SK-N-MC (cell line): ENCODE results near the gene TIGD6.
"Not testable (repeated sequence)": the region's sequence is repeated elsewhere in the genome, so short reads cannot be mapped to it uniquely, and the experiment has no call there.

ENCODE experiments used
- DNase-seq: peaks from one replicate; pipeline ENCODE4 v3.0.0-alpha.2; 2011; ENCODE audit warnings: low read depth, low spot score
- H3K27ac ChIP-seq: fragments of 200-600 bp; sonication (generic); 2 replicates; pipeline ENCODE4 v1.5.1; 2016; ENCODE audit warnings: mixed run types
- H3K36me3 ChIP-seq: fragments of 200-600 bp; sonication (generic); 2 replicates; pipeline ENCODE4 v1.6.1; 2017; ENCODE audit warnings: antibody characterized with exemption, low read length, mixed read lengths; ENCODE audit not compliant: insufficient read depth
- H3K4me3 ChIP-seq: fragments of 200-600 bp; sonication (generic); 2 replicates; pipeline ENCODE4 v1.5.1; 2016
- H3K9ac ChIP-seq: fragments of 200-600 bp; sonication (generic); 2 replicates; pipeline ENCODE4 v1.8.0; 2017; ENCODE audit warnings: mixed run types, mixed read lengths; ENCODE audit not compliant: insufficient read length
- H3K9me3 ChIP-seq: fragments of 200-600 bp; sonication (generic); 2 replicates; pipeline ENCODE4 v1.6.1; 2017; ENCODE audit warnings: low read depth, mild to moderate bottlenecking, antibody characterized with exemption, low read length, moderate library complexity, mixed read lengths
- EZH2 ChIP-seq: fragments of 200-600 bp; sonication (generic); IDR thresholded peaks from one replicate; pipeline ENCODE4 v1.6.1; 2017; ENCODE audit warnings: antibody characterized with exemption
- FOXP2 ChIP-seq: optimal IDR thresholded peaks from 2 replicates; pipeline ENCODE3; 2011; ENCODE audit warnings: mild to moderate bottlenecking, moderate library complexity; ENCODE audit not compliant: insufficient read depth; ENCODE audit errors: extremely low read length, control extremely low read depth
- POLR2AphosphoS5 ChIP-seq: IDR thresholded peaks from 2 replicates; pipeline ENCODE4 v1.6.1; 2012; ENCODE audit warnings: mild to moderate bottlenecking, low read depth, low read length, borderline replicate concordance

TIGD6 gene

DNA sequence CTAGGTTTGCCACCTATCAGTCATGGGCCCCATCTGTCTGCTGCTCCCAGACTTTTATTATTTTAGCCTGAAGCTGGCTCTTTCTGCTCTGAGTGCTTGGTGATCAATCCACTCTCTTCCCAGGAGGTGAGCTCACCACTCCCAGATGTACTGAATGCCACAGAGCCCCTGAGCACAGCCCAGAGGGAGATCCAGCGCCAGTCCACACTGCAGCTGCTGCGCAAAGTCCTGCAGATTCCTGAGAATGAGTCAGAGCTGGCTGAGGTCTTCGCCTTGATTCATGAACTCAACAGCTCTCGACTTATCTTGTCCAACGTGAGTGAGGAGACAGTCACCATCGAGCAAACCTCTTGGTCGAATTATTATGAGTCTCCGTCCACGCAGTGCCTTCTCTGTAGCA lies 36.1 kb upstream of the TIGD6 start:
- no peak for TF ChIP-seq FOXP2
- no peak for TF ChIP-seq POLR2AphosphoS5
- TF ChIP-seq EZH2 = no peak
- DNase-seq = no peak
- H3K36me3 ChIP-seq = peaks cover 93% of the 10 kb centered on the region
- H3K4me3 ChIP-seq = no peak overlapping the region
- H3K27ac ChIP-seq = no peak overlapping the region
- no peaks in the 10 kb centered on the region for H3K9me3 ChIP-seq
- no peak overlapping the region for H3K9ac ChIP-seq

DNA sequence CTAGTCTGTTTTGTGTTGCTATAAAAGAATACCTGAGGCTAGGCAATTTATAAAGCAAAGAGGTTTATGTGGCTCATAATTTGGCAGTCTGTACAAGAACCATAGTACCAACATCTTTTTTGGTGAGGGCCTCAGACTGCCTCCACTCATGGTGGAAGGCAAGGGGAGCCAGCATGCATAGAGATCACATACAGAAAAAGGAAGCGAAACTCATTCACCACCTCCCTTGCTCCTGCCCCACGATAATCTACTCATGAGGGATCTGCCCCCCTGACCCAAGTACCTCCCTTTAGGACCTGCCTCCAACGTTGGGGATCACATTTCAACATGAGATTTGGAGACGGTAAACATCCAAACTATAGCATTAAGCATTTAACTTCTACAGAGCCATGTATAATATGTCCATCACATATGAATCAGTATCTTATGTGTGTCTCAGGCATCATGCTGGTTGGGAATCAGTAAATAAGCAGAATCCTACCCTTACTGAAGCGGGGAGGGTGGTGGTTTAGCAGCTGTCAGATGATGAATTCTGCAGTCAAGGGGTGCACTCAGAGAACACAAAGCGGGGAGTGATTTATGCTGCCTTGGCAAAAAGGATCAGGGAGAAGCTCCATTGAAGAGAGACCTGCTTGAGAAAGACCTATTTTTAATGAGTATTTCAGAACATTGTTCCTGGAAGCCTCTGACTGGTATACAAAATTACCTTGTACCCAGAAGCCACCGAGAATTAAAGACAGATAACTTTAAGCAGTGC lies 34.9 kb upstream of the TIGD6 start:
- H3K36me3 ChIP-seq = peaks cover 93% of the 10 kb centered on the region
- H3K9ac ChIP-seq = no peak overlapping the region
- no peak overlapping the region for H3K4me3 ChIP-seq
- H3K27ac ChIP-seq = no peak overlapping the region
- TF ChIP-seq FOXP2 (no peak), EZH2 (no peak), POLR2AphosphoS5 (no peak)
- DNase-seq = no peak
- H3K9me3 ChIP-seq = no peaks in the 10 kb centered on the region

DNA sequence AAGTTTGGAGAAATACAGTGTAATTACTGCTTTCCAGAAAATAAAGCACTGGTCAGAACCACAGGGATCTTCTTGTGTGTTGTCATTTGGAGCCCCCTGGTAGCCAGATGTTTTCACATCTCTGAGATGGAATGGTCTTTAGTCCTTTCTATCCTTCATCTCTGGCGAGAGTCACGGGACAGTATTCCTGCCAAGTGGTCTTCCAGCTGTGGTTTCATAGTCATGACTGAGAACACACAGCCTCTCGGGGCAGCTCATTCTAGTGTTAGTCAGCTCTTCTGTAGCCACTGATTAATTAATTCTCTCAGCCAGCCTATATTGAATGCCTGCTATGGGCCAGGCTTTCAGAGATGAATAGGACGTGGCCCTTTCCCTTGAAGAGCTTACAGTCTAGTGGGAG lies 34.2 kb upstream of the TIGD6 start:
- no peak overlapping the region for H3K9ac ChIP-seq
- TF ChIP-seq POLR2AphosphoS5 (no peak), FOXP2 (no peak), EZH2 (no peak)
- DNase-seq = no peak
- H3K36me3 ChIP-seq = peaks cover 92% of the 10 kb centered on the region
- no peak overlapping the region for H3K27ac ChIP-seq
- no peak overlapping the region for H3K4me3 ChIP-seq
- no peaks in the 10 kb centered on the region for H3K9me3 ChIP-seq

- DNase-seq = no peak
- Histone ChIP-seq H3K4me3 (no peak overlapping the region), H3K9me3 (no peaks in the 10 kb centered on the region), H3K36me3 (peaks cover 91% of the 10 kb centered on the region), H3K9ac (no peak overlapping the region), H3K27ac (no peak overlapping the region)
- TF ChIP-seq POLR2AphosphoS5 (no peak), FOXP2 (no peak)
These were observed 32.9 kb upstream of the TIGD6 start for GRCh38 chr5:150033334-150033733.

- DNase-seq, H3K9ac ChIP-seq, H3K9me3 ChIP-seq, H3K4me3 ChIP-seq, H3K27ac ChIP-seq: not testable (repeated sequence)
- H3K36me3 ChIP-seq = peaks cover 86% of the 10 kb centered on the region
These were observed 27.6 kb upstream of the TIGD6 start for GRCh38 chr5:150028047-150028446.

DNA sequence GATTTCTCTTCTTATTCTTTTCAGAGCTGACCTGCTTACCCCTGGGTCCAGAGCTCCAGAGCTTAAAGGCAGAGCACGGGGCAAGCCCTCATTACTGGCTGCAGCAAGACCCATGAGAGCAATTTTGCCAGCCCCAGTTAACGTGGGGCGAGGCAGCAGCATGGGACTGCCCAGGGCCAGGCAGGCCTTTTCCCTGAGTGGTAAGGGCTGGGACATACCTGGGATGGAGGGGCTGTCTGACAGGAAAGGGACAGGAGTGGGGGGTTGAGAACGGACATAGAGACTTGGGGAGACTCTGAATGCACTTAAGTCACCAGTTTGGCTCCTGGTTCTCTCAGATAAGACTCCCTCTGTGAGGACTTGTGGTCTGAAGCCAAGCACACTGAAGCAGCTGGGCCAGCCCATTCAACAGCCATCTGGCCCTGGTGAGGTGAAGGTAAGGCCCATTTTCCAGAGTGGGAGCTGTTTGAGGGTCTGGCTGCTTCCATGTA lies 26.3 kb upstream of the TIGD6 start:
- DNase-seq = no peak
- Histone ChIP-seq H3K4me3 (no peak overlapping the region), H3K9ac (no peak overlapping the region), H3K9me3 (no peaks in the 10 kb centered on the region), H3K36me3 (peaks cover 77% of the 10 kb centered on the region), H3K27ac (no peak overlapping the region)
- TF ChIP-seq POLR2AphosphoS5 = no peak
- no peak for TF ChIP-seq FOXP2
- no peak for TF ChIP-seq EZH2

DNA sequence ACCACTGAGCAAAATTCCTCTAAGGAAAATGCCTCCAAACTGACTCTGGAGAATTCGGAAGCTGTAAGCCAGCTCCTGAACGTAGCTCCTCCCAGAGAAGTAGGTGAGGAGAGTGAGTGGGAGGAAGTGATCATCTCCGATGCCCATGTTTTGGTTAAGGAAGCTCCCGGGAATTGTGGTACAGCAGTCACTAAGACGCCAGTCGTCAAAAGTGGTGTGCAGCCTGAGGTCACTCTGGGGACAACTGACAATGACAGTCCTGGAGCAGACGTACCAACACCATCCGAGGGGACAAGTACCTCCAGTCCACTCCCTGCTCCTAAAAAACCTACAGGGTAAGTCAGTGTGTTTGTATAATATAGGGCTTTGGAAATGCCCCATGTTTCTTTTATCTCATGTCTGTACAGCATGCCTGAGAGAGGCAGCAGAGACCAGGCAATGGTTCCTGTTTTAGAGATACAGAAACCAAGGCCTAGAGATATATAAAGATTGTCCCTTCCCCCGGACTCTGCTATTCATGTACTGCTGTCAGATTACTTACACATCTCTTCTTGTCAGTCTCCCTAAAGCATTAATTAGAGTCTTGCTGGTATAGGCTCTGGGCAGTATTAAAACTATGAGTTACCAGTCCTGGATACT lies 24.0 kb upstream of the TIGD6 start:
- H3K27ac ChIP-seq = no peak overlapping the region
- TF ChIP-seq EZH2 (no peak), FOXP2 (no peak), POLR2AphosphoS5 (no peak)
- peaks cover 80% of the 10 kb centered on the region for H3K36me3 ChIP-seq
- H3K4me3 ChIP-seq = no peak overlapping the region
- no peaks in the 10 kb centered on the region for H3K9me3 ChIP-seq
- H3K9ac ChIP-seq = no peak overlapping the region
- no peak for DNase-seq

DNA sequence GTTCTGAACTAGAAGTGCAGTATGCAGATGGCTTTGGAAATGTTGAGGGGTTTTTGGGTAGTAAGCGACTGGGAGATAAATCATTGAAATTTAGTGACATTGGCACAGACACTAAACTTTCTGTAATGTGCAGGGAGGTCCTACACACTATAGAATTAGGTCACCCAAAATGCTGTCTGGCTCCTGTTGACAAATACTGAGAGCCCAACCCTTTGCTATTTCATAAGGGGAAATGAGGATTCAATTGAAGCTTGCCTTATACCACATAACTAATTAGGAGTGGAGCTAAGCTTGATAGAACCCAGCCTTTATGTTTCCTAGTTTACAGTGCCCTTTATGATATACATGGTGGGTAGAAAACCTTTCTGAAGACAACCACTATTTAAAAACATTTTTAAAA lies 22.7 kb upstream of the TIGD6 start:
- no peak overlapping the region for H3K9ac ChIP-seq
- H3K36me3 ChIP-seq = peaks cover 84% of the 10 kb centered on the region
- no peak overlapping the region for H3K4me3 ChIP-seq
- no peak overlapping the region for H3K27ac ChIP-seq
- no peaks in the 10 kb centered on the region for H3K9me3 ChIP-seq
- no peak for TF ChIP-seq FOXP2
- TF ChIP-seq POLR2AphosphoS5 = no peak
- TF ChIP-seq EZH2 = no peak
- DNase-seq = no peak
